ENCODE results near the gene LDAF1. TPM values are rescaled to one million over a fixed set of nuclear protein-coding genes. Genes with fewer than 3 reads are reported as not detected.

Gene LDAF1
- total RNA-seq, 2 experiments from 2014 or later: 8.9 to 9.5 TPM

DNA sequence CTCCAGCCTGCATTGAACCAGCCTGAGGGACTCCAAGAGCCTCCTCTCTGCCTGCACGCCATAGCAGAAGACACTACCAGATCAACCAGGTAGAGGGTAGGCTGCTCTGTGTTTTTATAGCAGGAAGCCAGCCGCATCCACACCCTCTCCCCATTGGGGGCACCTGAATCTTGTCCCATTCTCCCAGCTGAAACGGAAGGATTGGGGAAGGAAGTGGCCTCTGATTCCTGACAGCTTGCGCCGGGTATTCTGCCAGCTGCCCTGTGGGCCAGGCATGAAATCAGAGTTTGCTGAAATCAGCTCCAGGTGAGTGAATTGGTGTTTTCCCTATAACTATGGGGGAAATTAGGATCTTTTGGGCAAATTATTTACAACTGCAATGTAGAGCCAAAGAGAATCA, 53.0 kb downstream of the LDAF1 start, which contains the start of gene ZP2:
TSS of gene ZP2 (minus strand) at position 89 of the 400 bp plus-strand sequence. CDS start at position 62, 27 bp downstream.
- Mint-ChIP-seq H3K27ac (no peak within 1 kb of the TSS), H3K4me3 (no peak within 1 kb of the TSS), H3K9me3 (ENCODE audit: low read depth) (no peaks in the 10 kb centered on the region), H3K36me3 (no peaks in the 10 kb centered on the region), H3K27me3 (peaks cover 32% of the 10 kb centered on the region), H3K4me1 (no peaks in the 10 kb centered on the region)
- ATAC-seq (no peak), DNase-seq (no peak)
- CTCF ChIA-PET: interaction anchor here (1.4 kb wide), 1 partner anchor 22 kb away, joined by 3 read pairs; no protein-coding TSS in a partner anchor

DNA sequence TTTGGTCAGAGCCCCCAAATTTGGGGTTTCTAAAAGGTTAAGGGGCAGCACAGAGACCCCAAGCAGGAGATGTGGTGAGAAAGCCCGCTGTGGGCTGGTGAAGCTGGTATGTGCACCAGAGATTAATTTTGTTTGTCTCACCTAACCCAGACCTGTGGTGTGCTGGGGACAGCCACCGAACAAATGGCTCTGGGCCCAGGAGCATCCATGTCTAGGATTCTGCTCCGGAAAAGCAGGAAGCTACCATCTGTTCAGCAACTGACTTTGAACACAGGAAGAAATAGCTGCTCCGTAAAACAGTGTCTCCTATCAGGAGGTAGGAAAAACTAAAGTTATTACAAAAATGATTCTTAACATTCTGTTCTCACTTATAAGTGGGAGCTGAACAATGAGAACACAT, 55.6 kb downstream of the LDAF1 start:
- DNase-seq: no peak
- no peak for ATAC-seq
- Mint-ChIP-seq H3K4me3 (no peak overlapping the region), H3K27me3 (peaks cover 40% of the 10 kb centered on the region), H3K9me3 (ENCODE audit: low read depth) (no peaks in the 10 kb centered on the region), H3K4me1 (no peaks in the 10 kb centered on the region), H3K36me3 (no peaks in the 10 kb centered on the region), H3K27ac (no peak overlapping the region)
- CTCF ChIA-PET: interaction anchor here (1.2 kb wide), 1 partner anchor 26 kb away, joined by 3 read pairs; no protein-coding TSS in a partner anchor

DNA sequence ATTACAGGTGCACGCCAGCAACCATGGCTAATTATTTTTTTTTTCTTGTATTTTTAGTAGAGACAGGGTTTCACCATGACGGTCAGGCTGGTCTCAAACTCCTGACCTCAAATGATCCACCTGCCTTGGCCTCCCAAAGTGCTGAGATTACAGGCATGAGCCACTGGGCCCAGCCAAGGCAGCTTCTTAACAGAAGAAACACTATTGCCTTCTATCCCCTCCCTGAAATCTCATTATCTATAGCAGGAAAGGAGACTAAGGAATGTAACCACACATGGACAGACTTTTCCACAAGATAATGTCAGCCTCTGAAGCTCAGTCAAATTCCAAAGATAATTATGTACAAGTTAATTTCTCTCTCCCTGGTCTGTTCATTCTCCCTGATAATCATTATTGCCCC, 58.6 kb downstream of the LDAF1 start:
- peaks cover 43% of the 10 kb centered on the region for H3K27me3 Mint-ChIP-seq
- ATAC-seq (no peak), DNase-seq (no peak)
- H3K27ac Mint-ChIP-seq: no peak overlapping the region
- no peaks in the 10 kb centered on the region for H3K9me3 Mint-ChIP-seq (ENCODE audit: low read depth)
- CTCF ChIA-PET: no interaction called here
- no peaks in the 10 kb centered on the region for H3K36me3 Mint-ChIP-seq
- H3K4me1 Mint-ChIP-seq: no peaks in the 10 kb centered on the region
- H3K4me3 Mint-ChIP-seq: no peak overlapping the region

DNA sequence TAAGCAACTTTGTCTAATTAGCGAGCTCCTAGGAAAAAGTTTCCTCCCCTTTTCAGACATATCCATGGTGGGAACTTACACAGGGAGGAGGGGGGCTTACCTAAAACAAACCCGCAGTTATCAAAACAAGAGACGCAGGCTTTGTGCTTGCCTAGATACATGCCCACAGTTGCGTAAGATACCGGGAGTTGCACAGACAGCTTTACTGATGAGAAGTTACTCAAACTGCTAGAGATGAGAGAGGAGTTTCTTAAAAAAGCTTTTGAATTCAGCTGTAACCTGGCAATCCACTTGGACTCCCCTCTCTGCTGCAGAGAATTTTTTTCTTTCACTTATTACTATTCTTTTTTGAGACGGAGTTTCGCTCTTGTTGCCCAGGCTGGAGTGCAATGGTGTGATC, 59.7 kb downstream of the LDAF1 start:
- no peaks in the 10 kb centered on the region for H3K9me3 Mint-ChIP-seq (ENCODE audit: low read depth)
- no peak for ATAC-seq
- no peak overlapping the region for H3K27ac Mint-ChIP-seq
- CTCF ChIA-PET: no interaction called here
- H3K27me3 Mint-ChIP-seq: peaks cover 51% of the 10 kb centered on the region
- no peak overlapping the region for H3K4me3 Mint-ChIP-seq
- no peaks in the 10 kb centered on the region for H3K36me3 Mint-ChIP-seq
- no peak for DNase-seq
- no peaks in the 10 kb centered on the region for H3K4me1 Mint-ChIP-seq

DNA sequence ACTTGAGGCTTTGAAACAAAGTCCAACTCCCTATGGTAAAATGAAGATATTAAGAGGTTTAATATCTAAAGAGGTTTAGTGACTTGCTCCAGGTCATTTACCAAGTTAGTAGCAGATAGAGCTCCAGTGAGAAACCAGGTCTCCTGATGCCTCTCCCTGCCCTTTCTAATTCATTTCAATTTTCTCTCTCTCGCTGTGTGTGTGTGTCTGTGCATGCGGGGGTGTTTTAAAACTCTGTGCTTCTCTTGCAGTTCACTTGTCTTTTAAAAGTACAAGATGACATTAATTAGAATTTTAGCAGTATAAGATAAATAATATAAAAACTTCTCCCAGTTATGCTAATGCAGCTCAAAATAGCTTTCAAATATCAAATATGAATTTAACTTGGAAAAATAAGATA, 61.1 kb downstream of the LDAF1 start:
- Mint-ChIP-seq H3K4me1 (peaks cover under 1% of the 10 kb centered on the region), H3K4me3 (no peak overlapping the region), H3K27ac (no peak overlapping the region), H3K36me3 (no peaks in the 10 kb centered on the region), H3K9me3 (ENCODE audit: low read depth) (no peaks in the 10 kb centered on the region), H3K27me3 (peaks cover 48% of the 10 kb centered on the region)
- DNase-seq (no peak), ATAC-seq (no peak)
- CTCF ChIA-PET: no interaction called here

DNA sequence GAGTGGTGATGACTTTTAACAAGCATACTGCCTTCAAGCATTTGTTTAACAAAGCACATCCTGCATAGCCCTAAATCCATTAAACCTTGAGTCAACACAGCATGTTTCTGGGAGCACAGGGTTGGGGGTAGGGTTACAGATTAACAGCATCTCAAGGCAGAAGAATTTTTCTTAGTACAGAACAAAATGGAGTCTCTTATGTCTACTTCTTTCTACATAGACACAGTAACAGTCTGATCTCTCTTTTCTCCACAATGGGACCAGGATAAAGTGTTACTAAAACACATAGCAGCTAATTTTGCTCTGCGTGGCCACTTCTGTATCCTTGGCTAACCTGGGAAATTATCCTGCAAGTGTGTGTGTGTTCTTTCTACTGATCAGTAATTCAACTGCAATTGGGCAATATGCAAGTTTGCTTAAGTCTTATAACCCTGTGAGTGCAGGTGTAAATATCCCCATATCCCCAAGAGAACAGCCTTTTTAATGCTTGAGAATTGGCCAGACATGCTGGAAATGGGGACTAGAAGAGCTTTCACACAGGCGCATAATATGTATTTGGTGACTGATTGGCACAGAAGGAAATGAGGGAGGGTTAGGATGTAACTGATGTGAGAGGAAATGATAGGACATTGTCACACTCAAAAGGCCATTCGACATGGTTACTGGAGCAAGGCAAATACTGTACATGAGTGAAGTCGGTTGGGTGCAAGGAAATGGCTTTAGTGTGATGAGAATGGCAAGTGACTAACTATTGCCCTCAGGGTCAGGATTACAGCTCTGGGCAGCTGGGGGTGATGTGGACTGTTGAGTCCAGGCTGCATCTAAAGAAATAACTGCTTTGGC, 64.2 kb downstream of the LDAF1 start:
- H3K36me3 Mint-ChIP-seq: no peaks in the 10 kb centered on the region
- H3K4me1 Mint-ChIP-seq: peaks cover 6% of the 10 kb centered on the region
- ATAC-seq (no peak), DNase-seq (no peak)
- no peak overlapping the region for H3K4me3 Mint-ChIP-seq
- H3K27ac Mint-ChIP-seq: no peak overlapping the region
- H3K27me3 Mint-ChIP-seq: peaks cover 60% of the 10 kb centered on the region
- no peaks in the 10 kb centered on the region for H3K9me3 Mint-ChIP-seq (ENCODE audit: low read depth)
- CTCF ChIA-PET: no interaction called here

DNA sequence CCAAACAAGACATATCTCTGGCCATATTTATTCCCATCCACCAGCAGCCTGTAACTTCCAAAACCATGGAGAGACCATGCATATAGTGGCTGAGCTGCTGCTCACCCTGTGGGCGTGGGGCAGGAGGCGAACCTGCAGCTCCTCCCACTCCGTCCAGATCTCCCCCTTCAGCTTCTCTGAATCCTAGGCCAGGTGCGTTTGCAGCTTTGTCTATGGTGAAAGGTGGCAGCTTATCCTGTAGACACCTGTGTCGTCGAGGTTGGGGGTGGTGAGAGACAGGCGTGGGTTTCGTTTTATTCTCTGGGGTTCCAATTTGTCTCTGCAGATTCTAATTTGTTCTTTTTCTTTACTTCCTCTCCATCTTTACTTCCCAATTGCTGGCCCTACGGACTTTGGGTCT, 65.3 kb downstream of the LDAF1 start:
- Mint-ChIP-seq H3K27ac (no peak overlapping the region), H3K4me1 (peaks cover 6% of the 10 kb centered on the region), H3K36me3 (no peaks in the 10 kb centered on the region), H3K9me3 (ENCODE audit: low read depth) (no peaks in the 10 kb centered on the region), H3K4me3 (no peak overlapping the region), H3K27me3 (peaks cover 64% of the 10 kb centered on the region)
- CTCF ChIA-PET: no interaction called here
- no peak for ATAC-seq
- DNase-seq: no peak

DNA sequence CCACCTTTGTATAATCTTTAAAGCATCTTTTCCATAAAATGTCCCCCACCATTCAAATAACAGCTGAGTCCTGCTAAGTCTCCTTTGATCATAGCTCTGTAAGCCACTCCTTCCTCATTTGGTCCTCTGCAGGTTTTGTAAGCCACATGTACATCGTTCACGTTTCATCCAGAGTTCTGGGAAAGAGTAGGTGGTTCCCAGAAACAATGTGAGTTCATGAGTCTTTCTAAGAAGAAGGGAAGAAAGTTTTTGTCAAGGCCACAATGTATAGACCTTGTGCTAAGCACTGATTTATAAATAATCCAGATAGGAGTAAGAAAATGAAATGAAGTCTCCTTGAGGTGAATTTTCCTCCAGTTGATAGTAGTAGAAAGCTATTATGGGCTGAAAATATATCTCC, 66.3 kb downstream of the LDAF1 start:
- CTCF ChIA-PET: interaction anchor here (1.0 kb wide), 1 partner anchor 37 kb away, joined by 3 read pairs; no protein-coding TSS in a partner anchor
- no peak for DNase-seq
- peaks cover 73% of the 10 kb centered on the region for H3K27me3 Mint-ChIP-seq

DNA sequence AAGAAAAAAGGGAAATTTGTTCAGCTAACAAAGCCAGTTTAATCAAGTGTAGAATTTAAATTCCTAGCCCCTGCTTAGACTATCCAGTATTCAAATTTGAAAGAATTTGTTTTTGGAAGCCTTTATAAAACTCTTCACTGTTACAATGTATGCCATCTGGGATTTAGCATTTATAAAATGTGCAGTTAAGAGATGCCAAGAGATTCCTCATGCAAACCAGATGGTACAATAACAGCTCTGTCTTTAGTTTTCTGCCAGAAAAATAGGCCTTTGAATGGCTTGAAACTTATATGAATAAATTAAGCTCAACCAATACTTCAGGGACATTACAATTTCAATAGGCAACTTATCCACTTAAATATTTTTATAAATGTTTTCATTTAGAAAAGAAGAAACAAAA, 68.3 kb downstream of the LDAF1 start:
- H3K4me1 Mint-ChIP-seq: peaks cover 6% of the 10 kb centered on the region
- no peaks in the 10 kb centered on the region for H3K36me3 Mint-ChIP-seq
- CTCF ChIA-PET: interaction anchor here (1.0 kb wide), 1 partner anchor 1094 kb away, joined by 4 read pairs; no protein-coding TSS in a partner anchor
- no peak for DNase-seq
- no peak overlapping the region for H3K27ac Mint-ChIP-seq
- H3K9me3 Mint-ChIP-seq (ENCODE audit: low read depth): no peaks in the 10 kb centered on the region
- H3K4me3 Mint-ChIP-seq: no peak overlapping the region
- no peak for ATAC-seq
- H3K27me3 Mint-ChIP-seq: peaks cover 77% of the 10 kb centered on the region

More for the DNA sequence above, 66.3 kb downstream of the LDAF1 start:
- ATAC-seq: no peak
- H3K9me3 Mint-ChIP-seq (ENCODE audit: low read depth): no peaks in the 10 kb centered on the region
- H3K36me3 Mint-ChIP-seq: no peaks in the 10 kb centered on the region
- peaks cover 6% of the 10 kb centered on the region for H3K4me1 Mint-ChIP-seq
- H3K4me3 Mint-ChIP-seq: no peak overlapping the region
- no peak overlapping the region for H3K27ac Mint-ChIP-seq

DNA sequence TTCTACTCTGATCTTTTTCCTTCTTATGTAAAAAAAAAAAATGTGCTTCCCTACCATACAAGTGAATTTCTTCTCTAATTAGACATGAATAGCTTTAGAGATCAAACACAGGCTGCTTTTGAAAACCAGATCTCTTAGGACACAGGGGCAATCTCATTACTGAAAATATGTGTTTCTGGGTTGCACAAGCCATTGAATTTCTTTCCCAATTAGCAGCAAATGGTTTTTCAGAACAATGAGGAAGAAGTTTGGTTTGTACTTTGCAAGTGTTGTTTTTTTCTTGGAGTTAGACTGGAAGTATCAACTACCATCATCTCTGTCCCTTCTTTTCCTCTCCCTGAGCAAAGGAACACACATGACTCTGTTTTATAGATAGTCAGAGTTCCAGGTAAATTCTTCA, 69.4 kb downstream of the LDAF1 start:
- no peaks in the 10 kb centered on the region for H3K9me3 Mint-ChIP-seq (ENCODE audit: low read depth)
- peaks cover 6% of the 10 kb centered on the region for H3K4me1 Mint-ChIP-seq
- no peak for DNase-seq
- no peak for ATAC-seq
- no peaks in the 10 kb centered on the region for H3K36me3 Mint-ChIP-seq
- no peak overlapping the region for H3K27ac Mint-ChIP-seq
- H3K27me3 Mint-ChIP-seq: peaks cover 75% of the 10 kb centered on the region
- no peak overlapping the region for H3K4me3 Mint-ChIP-seq
- CTCF ChIA-PET: no interaction called here

DNA sequence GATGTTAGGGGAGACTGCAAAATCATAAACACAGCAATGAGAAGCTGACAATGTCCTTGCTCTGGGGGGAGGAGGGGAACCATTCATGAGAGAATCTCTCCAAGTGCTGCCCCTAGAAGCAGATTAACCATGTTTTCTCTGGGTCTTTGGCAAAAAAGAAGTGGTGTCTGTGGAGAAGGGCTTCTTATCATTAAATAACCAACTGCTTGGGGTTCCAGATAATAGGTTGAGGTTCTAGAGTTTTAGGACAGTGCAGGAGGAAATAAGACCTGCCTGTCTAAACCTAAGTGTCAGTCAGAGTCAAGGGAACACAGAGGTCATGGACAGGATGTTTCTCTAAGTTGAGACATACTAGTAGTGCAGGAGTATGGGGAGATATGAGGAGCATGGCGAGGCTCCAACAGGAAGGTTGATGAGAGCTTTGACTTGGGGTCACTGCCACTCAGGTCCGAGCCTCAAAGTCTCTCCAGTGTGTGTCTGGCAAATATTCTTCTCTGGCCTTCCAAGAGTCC, 69.9 kb downstream of the LDAF1 start:
- ATAC-seq (no peak), DNase-seq (no peak)
- Mint-ChIP-seq H3K4me3 (no peak overlapping the region), H3K36me3 (no peaks in the 10 kb centered on the region), H3K4me1 (peaks cover 6% of the 10 kb centered on the region), H3K9me3 (ENCODE audit: low read depth) (no peaks in the 10 kb centered on the region), H3K27ac (no peak overlapping the region), H3K27me3 (peaks cover 76% of the 10 kb centered on the region)
- CTCF ChIA-PET: no interaction called here

Other genes with a start within 250 kb of the LDAF1 start
- under 1 TPM; 0.02 to 0.03 TPM for gene DNAH3, start 7.8 kb upstream of the LDAF1 start, total RNA-seq
- gene ZP2, start 52.9 kb downstream of the LDAF1 start, total RNA-seq: not detected
- not detected for gene ANKS4B, start 75.0 kb downstream of the LDAF1 start, total RNA-seq
- not detected for gene CRYM, start 119.6 kb downstream of the LDAF1 start, total RNA-seq

All from activated CD8-positive, alpha-beta memory T cell treated with anti-CD3 and anti-CD28 coated beads, Interleukin-2, amount 10 ng/mL, durations not matched to agents 7 days and 5 days (primary cell).